GM12892 (cell line): ENCODE data around the gene IL1RN.

ENCODE experiments used
- POLR2A ChIP-seq: IDR thresholded peaks from 2 replicates; pipeline ENCODE4 v1.6.1; 2011; ENCODE audit warnings: low read depth, low read length, control low read depth
- POLR2AphosphoS5 ChIP-seq: IDR thresholded peaks from 2 replicates; pipeline ENCODE4 v1.6.1; 2011; ENCODE audit warnings: low read depth, low read length, control low read depth
- TAF1 ChIP-seq: IDR thresholded peaks from 2 replicates; pipeline ENCODE4 v1.6.1; 2011; ENCODE audit warnings: low read depth, mild to moderate bottlenecking, control low read depth, low read length, borderline replicate concordance

DNA sequence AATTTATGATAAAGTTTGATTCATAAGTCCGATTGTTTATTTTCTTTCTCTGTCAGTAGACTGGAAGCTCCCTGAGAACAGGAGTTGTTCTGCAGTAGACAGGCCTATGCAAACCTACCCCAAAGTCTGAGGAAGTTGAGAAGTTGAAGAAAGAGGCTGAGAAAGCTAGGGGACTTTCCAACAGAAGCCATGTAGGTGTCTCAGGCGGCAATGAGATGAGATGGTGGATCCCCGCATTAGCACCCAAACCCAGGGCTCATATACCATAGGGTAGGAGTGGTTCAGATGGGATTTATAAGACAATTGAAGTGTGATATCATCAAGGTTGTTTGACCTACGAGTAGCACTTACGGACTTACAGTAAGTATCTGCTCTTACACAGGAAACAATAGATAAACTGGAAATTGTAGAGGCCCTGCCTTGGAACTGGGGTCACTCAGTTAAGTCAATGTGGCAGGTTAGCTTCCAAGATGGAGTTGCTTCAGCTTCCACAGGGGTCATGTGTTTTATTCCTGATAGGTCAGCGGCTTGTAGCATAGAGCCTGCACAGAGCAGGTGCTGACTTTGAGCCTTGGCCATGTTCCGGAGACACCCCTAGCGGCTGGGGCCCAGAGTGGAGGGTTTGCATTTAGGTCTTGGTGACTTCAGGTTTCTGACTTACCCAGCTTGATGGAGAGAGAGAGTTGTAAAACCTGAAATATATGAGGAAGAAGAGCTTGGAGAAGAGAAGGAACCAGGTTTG is 44.1 kb downstream of the IL1RN start:
- TF ChIP-seq POLR2AphosphoS5 (no peak), POLR2A (no peak), TAF1 (no peak)
